ENCODE measurements around the gene MPC1.
"Not testable (repeated sequence)": the region's sequence is repeated elsewhere in the genome, so short reads cannot be mapped to it uniquely, and the experiment has no call there.

Gene MPC1

GRCh38 chr6:166405386-166405785 is 22.6 kb upstream of the MPC1 start:
- ATAC-seq = no peak

GRCh38 chr6:166402582-166403277 is 20.0 kb upstream of the MPC1 start:
- no peak for ATAC-seq

DNA sequence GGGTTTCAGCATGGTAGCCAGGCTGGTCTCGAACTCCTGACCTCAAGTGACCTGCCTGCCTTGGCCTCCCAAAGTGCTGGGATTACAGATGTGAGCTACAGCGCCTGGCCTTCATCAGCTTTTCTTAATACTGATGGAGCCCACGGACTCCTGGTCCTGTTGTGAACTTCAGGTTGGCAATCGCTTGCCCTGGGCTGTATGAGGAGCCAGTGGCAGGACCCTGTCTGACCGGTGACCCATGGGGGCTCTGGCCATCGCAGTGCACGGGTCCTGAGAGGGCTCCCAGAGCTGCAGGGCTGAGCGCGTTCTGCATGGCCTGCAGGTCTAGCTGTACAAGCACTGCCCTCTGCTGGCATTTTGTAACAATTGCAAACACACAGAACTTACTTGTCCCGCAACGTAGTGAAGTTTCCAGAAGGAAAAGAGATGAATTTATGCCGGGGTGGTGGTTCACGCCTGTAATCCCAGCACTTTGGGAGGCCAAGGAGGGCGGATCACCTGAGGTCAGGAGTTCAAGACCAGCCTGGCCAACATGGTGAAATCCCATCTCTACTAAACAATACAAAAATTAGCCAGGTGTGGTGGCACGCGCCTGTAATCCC is 18.0 kb upstream of the MPC1 start:
- peak; percentile 76 to 77 for ATAC-seq

DNA sequence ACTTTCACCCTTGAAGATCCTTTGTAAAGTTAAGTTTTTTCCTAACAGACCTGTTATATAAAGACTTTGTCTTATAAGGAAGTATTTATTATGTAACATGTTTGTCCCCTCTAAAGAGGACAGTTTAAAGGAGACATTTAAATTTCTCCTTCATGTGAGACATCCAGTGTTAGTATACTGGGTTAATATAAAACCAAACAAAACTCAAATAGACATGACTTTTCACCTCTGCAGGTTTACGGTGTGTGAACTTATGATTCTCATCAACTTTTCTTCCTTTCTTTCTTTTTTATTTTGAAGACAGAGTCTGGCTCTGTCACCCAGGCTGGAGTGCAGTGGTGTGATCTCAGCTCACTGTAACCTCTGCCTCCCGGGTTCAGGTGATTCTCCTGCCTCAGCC is 17.4 kb upstream of the MPC1 start:
- no peak for ATAC-seq

DNA sequence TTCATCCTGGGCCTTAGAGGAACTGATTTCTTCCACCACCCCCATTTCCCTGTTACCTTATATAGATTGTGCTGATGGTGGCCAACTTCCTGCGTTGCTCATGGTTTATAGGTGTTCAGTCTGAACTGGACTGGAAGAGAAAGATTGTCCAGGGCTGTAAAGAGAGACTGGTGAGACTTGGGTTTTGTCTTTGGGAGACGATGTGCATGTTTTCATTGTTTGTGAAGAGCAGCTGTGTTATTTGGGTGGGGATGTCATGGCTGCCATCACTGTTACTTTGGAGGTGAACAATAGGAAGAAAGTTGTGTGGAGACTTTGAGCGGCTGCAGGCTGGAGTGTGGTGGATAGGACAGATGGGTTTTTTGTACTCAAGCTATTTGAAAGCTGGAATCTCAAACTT is 15.6 kb upstream of the MPC1 start:
- no peak for ATAC-seq

DNA sequence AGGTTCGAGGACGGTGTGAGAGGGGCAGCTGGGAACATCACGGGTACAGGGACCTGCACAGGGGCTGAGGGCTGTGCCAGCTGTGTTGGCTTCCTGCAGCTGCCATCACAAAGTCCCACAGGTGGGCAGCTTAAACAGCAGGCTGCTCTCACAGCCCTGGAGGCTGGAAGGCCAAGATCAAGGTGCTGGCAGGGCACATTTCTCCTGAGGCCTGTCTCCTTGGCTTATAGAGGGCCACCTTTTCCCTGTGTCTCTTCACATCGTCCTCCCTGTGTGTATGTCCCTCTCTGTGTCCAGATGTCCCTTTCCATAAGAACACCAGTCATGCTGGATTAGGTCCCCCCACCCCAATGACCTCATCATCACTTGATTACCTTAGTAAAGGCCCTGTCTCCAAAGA is 15.1 kb upstream of the MPC1 start:
- no peak for ATAC-seq

DNA sequence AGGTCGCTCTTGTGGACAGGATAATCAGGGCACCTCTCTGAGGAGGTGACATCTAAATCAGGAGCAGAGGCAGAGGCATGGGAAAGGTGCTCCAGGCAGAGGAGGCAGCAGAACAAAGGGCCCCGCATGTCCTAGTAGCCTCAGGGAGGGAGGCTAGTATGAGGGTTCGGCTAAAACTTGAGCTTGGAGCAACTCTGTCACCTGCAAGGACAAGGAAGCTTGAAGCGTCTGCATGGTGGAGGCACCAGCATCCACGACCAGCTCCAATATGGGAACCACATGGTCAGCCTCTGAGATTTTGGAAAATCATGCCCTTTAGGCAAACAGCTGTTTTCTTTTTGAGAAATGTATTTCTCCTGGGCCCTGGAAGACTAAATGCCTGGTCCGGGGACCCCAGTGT is 13.0 kb upstream of the MPC1 start:
- ATAC-seq = no peak

DNA sequence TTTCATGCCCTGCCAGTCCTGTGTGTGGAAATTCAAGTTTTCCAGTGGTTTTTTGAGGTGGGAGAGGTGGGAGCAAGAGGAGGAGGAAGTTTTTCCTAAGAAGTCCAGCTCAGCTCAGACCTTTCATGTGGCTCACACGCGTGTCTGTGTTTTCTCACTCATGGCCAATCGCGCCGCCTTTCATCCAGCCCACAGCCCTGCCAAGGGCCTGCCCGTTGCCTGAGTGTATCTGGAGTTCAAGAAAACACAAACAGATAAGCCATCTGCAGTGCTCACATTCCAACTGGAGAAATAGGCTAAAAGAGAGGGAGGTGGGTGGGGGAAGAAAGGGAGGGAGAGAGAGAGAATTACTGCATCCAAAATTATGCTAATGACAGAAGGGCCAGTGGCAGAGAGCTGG is 12.6 kb upstream of the MPC1 start:
- ATAC-seq = no peak

- ATAC-seq = no peak
Observed at GRCh38 chr6:166394036-166394892, 11.5 kb upstream of the MPC1 start.

DNA sequence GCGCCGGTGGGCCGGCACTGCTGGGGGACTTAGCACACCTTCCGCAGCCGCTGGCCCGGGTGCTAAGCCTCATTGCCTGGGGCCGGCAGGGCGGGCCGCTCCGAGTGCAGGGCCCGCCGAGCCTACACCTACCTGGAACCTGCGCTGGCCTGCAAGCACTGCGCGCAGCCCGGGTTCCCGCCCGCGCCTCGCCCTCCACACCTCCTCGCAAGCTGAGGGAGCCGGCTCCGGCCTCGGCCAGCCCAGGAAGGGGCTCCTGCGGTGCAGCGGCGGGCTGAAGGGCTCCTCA is 10.7 kb upstream of the MPC1 start:
- no peak for ATAC-seq

GRCh38 chr6:166392755-166393534 is 10.2 kb upstream of the MPC1 start:
- ATAC-seq = not testable (repeated sequence)

DNA sequence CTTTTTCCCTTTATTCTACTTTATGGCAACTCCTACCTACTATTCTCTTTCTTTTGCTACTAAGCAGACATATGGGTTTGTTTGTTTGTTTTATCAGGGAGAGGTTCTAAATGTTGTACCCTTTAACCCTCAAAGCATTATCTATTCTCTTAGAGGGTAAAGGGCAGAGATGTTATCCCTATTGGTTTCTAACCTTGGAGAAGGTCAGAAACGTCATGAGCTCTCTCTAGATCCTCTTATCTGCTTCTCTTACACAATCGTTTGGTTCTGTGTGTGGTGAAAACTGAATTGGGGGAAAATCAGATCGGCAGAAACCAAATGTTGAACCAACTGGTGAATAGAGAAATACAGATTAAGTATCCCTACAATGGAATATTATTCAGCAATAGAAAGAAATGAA is 6.4 kb upstream of the MPC1 start:
- no peak for ATAC-seq

- no peak for ATAC-seq
Observed at GRCh38 chr6:166388290-166389004, 5.7 kb upstream of the MPC1 start.

DNA sequence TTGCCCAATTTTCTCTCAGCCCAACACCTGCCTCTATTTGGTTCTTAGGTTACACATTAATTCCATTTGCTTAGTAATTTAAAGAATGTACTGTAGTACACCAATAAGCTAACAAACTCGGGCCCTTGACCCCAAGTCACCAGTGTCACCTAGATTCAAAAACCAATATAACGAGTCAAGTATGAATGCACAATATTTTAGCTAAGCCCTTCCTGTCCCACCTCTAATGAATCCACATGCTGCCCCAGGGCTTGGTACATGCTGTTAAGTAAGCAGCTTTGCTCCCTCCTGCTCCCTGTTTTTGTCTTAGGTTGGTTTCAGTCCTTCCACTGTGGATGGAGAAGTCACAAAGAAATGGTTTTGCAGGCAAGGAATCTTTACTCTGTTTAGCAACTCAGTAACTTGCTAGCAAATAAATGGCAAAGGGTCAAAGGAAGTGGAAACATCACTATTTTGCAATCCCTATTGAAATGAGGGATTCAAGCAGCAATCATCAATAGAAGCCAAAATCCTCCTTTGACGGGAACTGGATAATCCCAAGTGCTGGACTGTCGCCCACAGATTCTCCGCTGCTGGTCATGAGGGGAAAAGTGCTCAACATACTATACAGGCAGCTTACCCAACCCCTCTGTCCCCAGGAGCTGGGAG is 5.0 kb upstream of the MPC1 start:
- no peak for ATAC-seq

GRCh38 chr6:166387098-166387497 is 4.4 kb upstream of the MPC1 start:
- not testable (repeated sequence) for ATAC-seq

DNA sequence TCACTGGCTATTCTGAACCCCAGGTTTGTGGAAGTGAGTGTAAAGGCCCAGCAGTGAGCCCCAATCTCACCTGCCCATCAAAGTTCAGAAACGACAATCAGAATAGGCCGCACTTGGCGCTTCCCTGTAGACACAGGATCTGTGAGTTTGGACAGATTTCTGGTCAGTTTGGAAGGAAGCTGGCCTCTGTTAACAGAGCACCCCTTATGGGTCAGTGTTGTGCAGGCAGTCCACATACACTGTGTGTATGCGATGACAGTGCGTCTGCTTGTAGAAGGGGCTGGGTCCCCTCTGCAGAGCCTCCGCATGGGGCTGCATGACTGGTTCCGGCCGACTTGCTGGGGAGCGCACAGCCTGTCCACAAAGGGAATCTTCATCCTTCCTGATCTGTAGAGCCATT is 3.4 kb upstream of the MPC1 start:
- no peak for ATAC-seq

GRCh38 chr6:166383802-166384363 is 1.1 kb upstream of the MPC1 start:
- ATAC-seq = not testable (repeated sequence)

DNA sequence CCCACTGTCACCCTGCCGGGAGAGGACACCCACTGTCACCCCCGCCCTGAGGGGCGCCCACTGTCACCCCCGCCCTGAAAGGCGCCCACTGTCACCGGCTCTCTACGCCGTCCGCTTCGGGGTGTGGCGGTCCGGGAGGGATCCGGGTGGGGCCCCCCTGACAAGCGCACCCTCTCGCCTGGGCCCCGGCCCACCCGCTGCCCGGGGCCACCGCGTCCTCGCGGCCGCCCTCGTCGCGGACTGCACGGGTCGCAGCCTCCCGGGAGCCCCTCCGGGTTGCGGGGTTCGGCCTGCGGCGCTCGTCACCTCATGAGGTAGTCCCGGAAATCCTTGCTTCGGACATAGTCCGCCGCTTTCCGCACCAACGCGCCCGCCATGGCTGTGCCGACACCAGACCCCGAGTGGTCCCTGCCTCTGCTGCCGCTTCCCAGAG is 224 bp downstream of the MPC1 start:
- ATAC-seq = peak in 1 of 2 donors; percentile 4

GRCh38 chr6:166381733-166382499 is 824 bp downstream of the MPC1 start:
- peak; percentile 21 to 36 for ATAC-seq

DNA sequence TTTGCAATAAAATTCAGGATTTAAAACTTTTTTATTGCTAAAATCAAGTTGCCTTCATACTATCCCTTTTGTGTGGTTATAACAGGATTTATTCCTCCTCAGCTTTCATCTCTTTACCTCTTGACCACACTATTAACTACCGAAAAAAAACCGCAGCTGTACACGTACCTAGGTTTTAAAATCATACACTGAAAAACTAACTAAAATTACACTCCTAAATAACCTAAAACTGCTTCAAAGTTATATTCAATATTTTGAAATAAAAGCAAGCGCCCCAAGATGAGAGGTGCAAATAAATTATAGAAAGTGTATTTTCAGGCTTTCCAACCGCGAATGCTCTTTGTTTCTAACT is 1.4 kb downstream of the MPC1 start:
- no peak for ATAC-seq

DNA sequence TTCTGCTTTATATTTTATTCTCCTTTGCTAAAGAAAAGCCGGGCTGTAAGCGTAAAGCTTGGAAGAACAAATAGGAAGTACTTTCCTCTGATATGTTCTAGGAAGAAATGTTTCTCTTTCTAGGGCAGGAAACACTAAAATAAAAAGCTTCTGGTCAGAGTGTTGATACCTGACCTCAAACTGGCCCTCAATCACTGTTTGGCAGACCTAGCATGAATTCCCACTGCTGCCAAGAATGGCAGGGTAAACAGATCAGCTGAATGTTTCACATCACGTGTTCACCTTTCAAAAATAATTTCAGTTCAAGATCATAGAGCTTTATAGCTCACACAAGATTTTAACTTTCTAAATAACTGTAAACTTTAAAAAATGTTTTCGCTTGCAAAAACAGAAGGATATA is 2.9 kb downstream of the MPC1 start:
- ATAC-seq = no peak
